H1 (cell line): ENCODE data around the gene AEBP1. TPM values are rescaled to one million over a fixed set of nuclear protein-coding genes. Genes with fewer than 3 reads are reported as not detected.

ENCODE experiments used
- ASH2L ChIP-seq: fragments of 200-600, 300-600 bp; sonication (generic); IDR thresholded peaks from one replicate; pipeline ENCODE4 v1.7.1; 2017; ENCODE audit warnings: low read length
- CEBPB ChIP-seq: IDR thresholded peaks from 2 replicates; pipeline ENCODE4 v1.6.1; 2012; ENCODE audit warnings: low read depth, low read length
- PHF8 ChIP-seq: fragments of 200-600 bp; sonication (generic); conservative IDR thresholded peaks from 2 replicates; pipeline ENCODE4 v1.7.1; 2012; ENCODE audit warnings: low read depth, mild to moderate bottlenecking, inconsistent platforms, low read length, moderate library complexity
- POLR2A ChIP-seq, 2 experiments: IDR thresholded peaks; 1 replicate in 1 of 2; 2 replicates in 1 of 2; pipeline ENCODE4 v1.6.1; 2011; ENCODE audit warnings: low read depth in 2 of 2, low read length in 2 of 2, mild to moderate bottlenecking in 2 of 2; ENCODE audit errors: control extremely low read depth in 1 of 2
- SIN3A ChIP-seq, 2 experiments: IDR thresholded peaks in 1 of 2; conservative IDR thresholded peaks in 1 of 2; 2 replicates each; pipeline ENCODE4 v1.6.1; 2011 to 2012; ENCODE audit warnings: low read length in 2 of 2, improper control_type of control experiment in 1 of 2, low read depth in 1 of 2, mild to moderate bottlenecking in 1 of 2
- YY1 ChIP-seq: IDR thresholded peaks from 2 replicates; pipeline ENCODE4 v1.6.1; 2011; ENCODE audit warnings: low read depth, mild to moderate bottlenecking, low read length
- polyA plus RNA-seq, 7 experiments: library from polyadenylated mRNA; depleted of rRNA in 3 of 7; stranded (reverse) in 5 of 7; unstranded in 2 of 7; fragments of >200 nt in 5 of 7; fragments of 200-250 nt in 2 of 7; gene quantifications; 1 replicate in 5 of 7; 2 replicates in 1 of 7; 4 replicates in 1 of 7; pipeline versions ENCODE4 v1.2.1 to v1.2.3, GENCODE V29; 2011 to 2013; ENCODE audit warnings: missing spikeins in 2 of 7, mixed read lengths in 2 of 7
- total RNA-seq: library from RNA; stranded (reverse); fragmentation: NEBNext Ultra II Directional; extraction: Animal tissue kit (Norgen Biotek cat#: 25700); gene quantifications from 2 replicates; pipeline ENCODE4 v1.2.1, GENCODE V29; 2021
- TF ChIP-seq, protein P1 (sequence below): IDR thresholded peaks from 2 replicates; pipeline ENCODE4 v1.6.1; 2012; ENCODE audit warnings: inconsistent platforms
- TF ChIP-seq, protein P2 (sequence below): IDR thresholded peaks from 2 replicates; pipeline ENCODE4 v1.6.1; 2012; ENCODE audit warnings: inconsistent platforms

AEBP1 gene
- total and polyA plus RNA-seq, 2 of the 8 experiments (the other 6 are each of a cell fraction or from before 2014, with no cell fraction given): 10.4 to 41.2 TPM

DNA sequence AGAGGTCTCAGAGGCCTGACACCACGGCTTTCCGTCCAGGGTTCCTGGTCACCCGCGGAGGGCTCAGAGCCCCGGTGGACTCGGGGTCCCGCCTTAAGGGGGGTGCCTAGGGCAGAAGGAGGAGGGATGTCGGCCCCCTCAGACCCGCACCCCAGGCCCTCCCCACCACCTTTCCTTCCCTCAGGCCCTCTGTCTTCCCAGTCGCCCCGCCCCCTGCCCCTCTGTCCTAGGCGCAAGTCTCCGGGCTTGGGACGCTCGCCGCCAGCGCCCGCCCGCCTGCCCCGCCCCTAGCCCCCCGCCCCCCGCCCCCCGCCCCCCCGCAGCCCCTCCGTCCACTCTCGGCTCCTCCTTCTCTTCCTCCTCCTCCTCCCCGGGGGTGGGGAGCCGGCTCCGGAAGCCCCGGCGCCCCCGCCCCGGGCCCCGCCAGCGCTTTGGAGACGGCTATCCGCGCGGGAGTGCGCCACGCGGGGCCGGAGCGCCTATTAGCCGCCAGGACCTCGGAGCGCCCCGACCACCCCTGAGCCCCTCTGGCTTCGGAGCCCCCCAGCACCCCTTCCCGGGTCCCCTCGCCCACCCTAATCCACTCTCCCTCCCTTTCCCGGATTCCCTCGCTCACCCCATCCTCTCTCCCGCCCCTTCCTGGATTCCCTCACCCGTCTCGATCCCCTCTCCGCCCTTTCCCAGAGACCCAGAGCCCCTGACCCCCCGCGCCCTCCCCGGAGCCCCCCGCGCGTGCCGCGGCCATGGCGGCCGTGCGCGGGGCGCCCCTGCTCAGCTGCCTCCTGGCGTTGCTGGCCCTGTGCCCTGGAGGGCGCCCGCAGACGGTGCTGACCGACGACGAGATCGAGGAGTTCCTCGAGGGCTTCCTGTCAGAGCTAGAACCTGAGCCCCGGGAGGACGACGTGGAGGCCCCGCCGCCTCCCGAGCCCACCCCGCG lies at the start of gene AEBP1 (continued):
- TF ChIP-seq, protein P1, sequence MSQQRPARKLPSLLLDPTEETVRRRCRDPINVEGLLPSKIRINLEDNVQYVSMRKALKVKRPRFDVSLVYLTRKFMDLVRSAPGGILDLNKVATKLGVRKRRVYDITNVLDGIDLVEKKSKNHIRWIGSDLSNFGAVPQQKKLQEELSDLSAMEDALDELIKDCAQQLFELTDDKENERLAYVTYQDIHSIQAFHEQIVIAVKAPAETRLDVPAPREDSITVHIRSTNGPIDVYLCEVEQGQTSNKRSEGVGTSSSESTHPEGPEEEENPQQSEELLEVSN: 0 out of 2 replicates have a peak, but pooled peaks have one; percentile 8
- TF ChIP-seq YY1: peak; percentile 45; the same call in 1 of the 2 replicates
- TF ChIP-seq CEBPB: no peak
- TF ChIP-seq POLR2A (IDR thresholded peaks at IDR 0.05; ENCODE audit: control extremely low read depth in 1 of 2, low read depth in 2 of 2, low read length in 2 of 2): no peak
- 0 out of 2 replicates have a peak, but pooled peaks have one; percentile 24 for TF ChIP-seq PHF8
- 0 out of 4 replicates have a peak, but pooled peaks of 1 of the 2 experiments have one; percentile 27 for TF ChIP-seq SIN3A (conservative IDR thresholded peaks at IDR 0.05 in 1 of 2, IDR thresholded peaks at IDR 0.05 in 1 of 2; ENCODE audit: low read depth in 1 of 2, low read length in 2 of 2)
- TF ChIP-seq, protein P2, sequence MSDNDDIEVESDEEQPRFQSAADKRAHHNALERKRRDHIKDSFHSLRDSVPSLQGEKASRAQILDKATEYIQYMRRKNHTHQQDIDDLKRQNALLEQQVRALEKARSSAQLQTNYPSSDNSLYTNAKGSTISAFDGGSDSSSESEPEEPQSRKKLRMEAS: 0 out of 2 replicates have a peak, but pooled peaks have one; percentile 36
- TF ChIP-seq ASH2L: peak; percentile 85
